ENCODE data around the gene C10orf90. TPM values are rescaled to one million over a fixed set of nuclear protein-coding genes. Genes with fewer than 3 reads are reported as not detected.

Gene C10orf90
- total and polyA plus RNA-seq, 4 donors: 1.7 to 3.4 (median 3.2) TPM

GRCh38 chr10:126663880-126664279 is 6.6 kb downstream of the C10orf90 start:
- H3K4me3 ChIP-seq (ENCODE audit: low read depth, low read length): no peak overlapping the region
- H3K4me1 ChIP-seq (ENCODE audit: control insufficient read depth, insufficient read depth, low read length): no peaks in the 10 kb centered on the region
- no peak for DNase-seq (ENCODE audit: low read depth in 4 of 6, low spot score in 6 of 6)
- 92% methylated on average over 4 of the region's 5 CpGs for WGBS (ENCODE audit: insufficient coverage)
- H3K9me3 ChIP-seq (ENCODE audit: control insufficient read depth, insufficient read depth, low read length): no peaks in the 10 kb centered on the region
- H3K27ac ChIP-seq (ENCODE audit: low read depth, low read length): peak overlapping the region; percentile 22
- no peaks in the 10 kb centered on the region for H3K36me3 ChIP-seq (ENCODE audit: control insufficient read depth, insufficient read depth, low read length)
- H3K27me3 ChIP-seq (ENCODE audit: control insufficient read depth, insufficient read depth, low read length): no peaks in the 10 kb centered on the region

- Histone ChIP-seq H3K36me3 (ENCODE audit: control insufficient read depth, insufficient read depth, low read length) (no peaks in the 10 kb centered on the region), H3K27ac (ENCODE audit: low read depth, low read length) (peak overlapping the region; percentile 22), H3K4me1 (ENCODE audit: control insufficient read depth, insufficient read depth, low read length) (no peaks in the 10 kb centered on the region), H3K9me3 (ENCODE audit: control insufficient read depth, insufficient read depth, low read length) (no peaks in the 10 kb centered on the region), H3K4me3 (ENCODE audit: low read depth, low read length) (no peak overlapping the region), H3K27me3 (ENCODE audit: control insufficient read depth, insufficient read depth, low read length) (no peaks in the 10 kb centered on the region)
- peak in 3 of 6 donors; percentile 35 to 74 (median 50) for DNase-seq (ENCODE audit: low read depth in 4 of 6, low spot score in 6 of 6)
- WGBS (ENCODE audit: insufficient coverage): 51% methylated on average over 7 of the region's 9 CpGs
Measured at GRCh38 chr10:126663328-126663727, 7.2 kb downstream of the C10orf90 start.

GRCh38 chr10:126661841-126662515 is 8.5 kb downstream of the C10orf90 start:
- no CpG with 5 or more reads among the region's 4 CpGs for WGBS (ENCODE audit: insufficient coverage)
- no peak overlapping the region for H3K27ac ChIP-seq (ENCODE audit: low read depth, low read length)

GRCh38 chr10:126661356-126661755 is 9.1 kb downstream of the C10orf90 start:
- Histone ChIP-seq H3K27me3 (ENCODE audit: control insufficient read depth, insufficient read depth, low read length) (no peaks in the 10 kb centered on the region), H3K4me3 (ENCODE audit: low read depth, low read length) (no peak overlapping the region), H3K27ac (ENCODE audit: low read depth, low read length) (no peak overlapping the region), H3K36me3 (ENCODE audit: control insufficient read depth, insufficient read depth, low read length) (no peaks in the 10 kb centered on the region), H3K4me1 (ENCODE audit: control insufficient read depth, insufficient read depth, low read length) (no peaks in the 10 kb centered on the region), H3K9me3 (ENCODE audit: control insufficient read depth, insufficient read depth, low read length) (no peaks in the 10 kb centered on the region)
- DNase-seq (ENCODE audit: low read depth in 4 of 6, low spot score in 6 of 6): no peak
- no CpG with 5 or more reads among the region's 1 CpG for WGBS (ENCODE audit: insufficient coverage)

More at GRCh38 chr10:126661841-126662515, 8.5 kb downstream of the C10orf90 start:
- Histone ChIP-seq H3K4me1 (ENCODE audit: control insufficient read depth, insufficient read depth, low read length) (no peaks in the 10 kb centered on the region), H3K36me3 (ENCODE audit: control insufficient read depth, insufficient read depth, low read length) (no peaks in the 10 kb centered on the region), H3K4me3 (ENCODE audit: low read depth, low read length) (no peak overlapping the region), H3K9me3 (ENCODE audit: control insufficient read depth, insufficient read depth, low read length) (no peaks in the 10 kb centered on the region), H3K27me3 (ENCODE audit: control insufficient read depth, insufficient read depth, low read length) (no peaks in the 10 kb centered on the region)
- DNase-seq (ENCODE audit: low read depth in 4 of 6, low spot score in 6 of 6): no peak

GRCh38 chr10:126659750-126660149 is 10.7 kb downstream of the C10orf90 start:
- no peak overlapping the region for H3K4me3 ChIP-seq (ENCODE audit: low read depth, low read length)
- H3K9me3 ChIP-seq (ENCODE audit: control insufficient read depth, insufficient read depth, low read length): no peaks in the 10 kb centered on the region
- no peaks in the 10 kb centered on the region for H3K27me3 ChIP-seq (ENCODE audit: control insufficient read depth, insufficient read depth, low read length)
- H3K4me1 ChIP-seq (ENCODE audit: control insufficient read depth, insufficient read depth, low read length): no peaks in the 10 kb centered on the region
- WGBS (ENCODE audit: insufficient coverage): 79% methylated on average over 3 of the region's 4 CpGs
- no peaks in the 10 kb centered on the region for H3K36me3 ChIP-seq (ENCODE audit: control insufficient read depth, insufficient read depth, low read length)
- no peak overlapping the region for H3K27ac ChIP-seq (ENCODE audit: low read depth, low read length)
- no peak for DNase-seq (ENCODE audit: low read depth in 4 of 6, low spot score in 6 of 6)

GRCh38 chr10:126658928-126659327 is 11.6 kb downstream of the C10orf90 start:
- no peaks in the 10 kb centered on the region for H3K4me1 ChIP-seq (ENCODE audit: control insufficient read depth, insufficient read depth, low read length)
- H3K27ac ChIP-seq (ENCODE audit: low read depth, low read length): no peak overlapping the region

GRCh38 chr10:126654579-126654978 is 15.9 kb downstream of the C10orf90 start:
- H3K4me3 ChIP-seq (ENCODE audit: low read depth, low read length): no peak overlapping the region
- H3K27me3 ChIP-seq (ENCODE audit: control insufficient read depth, insufficient read depth, low read length): no peaks in the 10 kb centered on the region
- DNase-seq (ENCODE audit: low read depth in 4 of 6, low spot score in 6 of 6): no peak
- H3K4me1 ChIP-seq (ENCODE audit: control insufficient read depth, insufficient read depth, low read length): no peaks in the 10 kb centered on the region
- no peaks in the 10 kb centered on the region for H3K36me3 ChIP-seq (ENCODE audit: control insufficient read depth, insufficient read depth, low read length)
- WGBS (ENCODE audit: insufficient coverage): 100% methylated on average over 1 of the region's 2 CpGs
- peaks cover 3% of the 10 kb centered on the region for H3K9me3 ChIP-seq (ENCODE audit: control insufficient read depth, insufficient read depth, low read length)
- no peak overlapping the region for H3K27ac ChIP-seq (ENCODE audit: low read depth, low read length)

More at GRCh38 chr10:126658928-126659327, 11.6 kb downstream of the C10orf90 start:
- Histone ChIP-seq H3K4me3 (ENCODE audit: low read depth, low read length) (no peak overlapping the region), H3K27me3 (ENCODE audit: control insufficient read depth, insufficient read depth, low read length) (no peaks in the 10 kb centered on the region), H3K36me3 (ENCODE audit: control insufficient read depth, insufficient read depth, low read length) (no peaks in the 10 kb centered on the region), H3K9me3 (ENCODE audit: control insufficient read depth, insufficient read depth, low read length) (peaks cover 2% of the 10 kb centered on the region)
- no peak for DNase-seq (ENCODE audit: low read depth in 4 of 6, low spot score in 6 of 6)
- 88% methylated on average over 4 of the region's 4 CpGs for WGBS (ENCODE audit: insufficient coverage)

GRCh38 chr10:126651467-126651866 is 19.0 kb downstream of the C10orf90 start:
- H3K9me3 ChIP-seq (ENCODE audit: control insufficient read depth, insufficient read depth, low read length): peaks cover 3% of the 10 kb centered on the region
- H3K27ac ChIP-seq (ENCODE audit: low read depth, low read length): no peak overlapping the region
- no CpG with 5 or more reads among the region's 3 CpGs for WGBS (ENCODE audit: insufficient coverage)
- H3K36me3 ChIP-seq (ENCODE audit: control insufficient read depth, insufficient read depth, low read length): no peaks in the 10 kb centered on the region
- DNase-seq (ENCODE audit: low read depth in 4 of 6, low spot score in 6 of 6): no peak
- H3K4me1 ChIP-seq (ENCODE audit: control insufficient read depth, insufficient read depth, low read length): no peaks in the 10 kb centered on the region
- H3K27me3 ChIP-seq (ENCODE audit: control insufficient read depth, insufficient read depth, low read length): no peaks in the 10 kb centered on the region
- H3K4me3 ChIP-seq (ENCODE audit: low read depth, low read length): no peak overlapping the region

- Histone ChIP-seq H3K9me3 (ENCODE audit: control insufficient read depth, insufficient read depth, low read length) (peaks cover 3% of the 10 kb centered on the region), H3K36me3 (ENCODE audit: control insufficient read depth, insufficient read depth, low read length) (no peaks in the 10 kb centered on the region), H3K4me1 (ENCODE audit: control insufficient read depth, insufficient read depth, low read length) (peaks cover 3% of the 10 kb centered on the region), H3K27ac (ENCODE audit: low read depth, low read length) (no peak overlapping the region), H3K27me3 (ENCODE audit: control insufficient read depth, insufficient read depth, low read length) (no peaks in the 10 kb centered on the region), H3K4me3 (ENCODE audit: low read depth, low read length) (no peak overlapping the region)
- no peak for DNase-seq (ENCODE audit: low read depth in 4 of 6, low spot score in 6 of 6)
- WGBS (ENCODE audit: insufficient coverage): 80% methylated on average over 1 of the region's 7 CpGs
Measured at GRCh38 chr10:126650161-126650560, 20.3 kb downstream of the C10orf90 start.

- H3K4me1 ChIP-seq (ENCODE audit: control insufficient read depth, insufficient read depth, low read length): peaks cover 3% of the 10 kb centered on the region
- H3K27ac ChIP-seq (ENCODE audit: low read depth, low read length): no peak overlapping the region
- no peak for DNase-seq (ENCODE audit: low read depth in 4 of 6, low spot score in 6 of 6)
- H3K36me3 ChIP-seq (ENCODE audit: control insufficient read depth, insufficient read depth, low read length): no peaks in the 10 kb centered on the region
- H3K27me3 ChIP-seq (ENCODE audit: control insufficient read depth, insufficient read depth, low read length): no peaks in the 10 kb centered on the region
- 95% methylated on average over 4 of the region's 5 CpGs for WGBS (ENCODE audit: insufficient coverage)
- H3K9me3 ChIP-seq (ENCODE audit: control insufficient read depth, insufficient read depth, low read length): no peaks in the 10 kb centered on the region
- H3K4me3 ChIP-seq (ENCODE audit: low read depth, low read length): no peak overlapping the region
Measured at GRCh38 chr10:126647116-126647515, 23.4 kb downstream of the C10orf90 start.
